Gastroesophageal sphincter (tissue), 4 donors: ENCODE measurements around the gene RAP1A. TPM values are rescaled to one million over a fixed set of nuclear protein-coding genes. Genes with fewer than 3 reads are reported as not detected.

Experiments
- ATAC-seq: fragments of 150-250 bp; one replicate; pipeline ENCODE4 v1.9.1; 2016; ENCODE audit warnings: mild to moderate bottlenecking, moderate library complexity
- H3K27ac ChIP-seq, 4 donors: fragments of 200-600 bp; sonication (generic) in 3 of 4; 1 replicate in 3 of 4; 2 replicates in 1 of 4; pipeline ENCODE4 v1.5.1; 2016 to 2019
- H3K27me3 ChIP-seq: fragments of 200-600 bp; sonication (generic); one replicate; pipeline ENCODE4 v1.5.1; 2019
- H3K36me3 ChIP-seq, 2 donors: fragments of 200-600 bp; sonication (generic); one replicate each; pipeline ENCODE4 v1.5.1; 2019; ENCODE audit warnings: control low read depth in 1 of 2
- H3K4me1 ChIP-seq, 3 donors: fragments of 200-600 bp; sonication (generic); 1 replicate in 2 of 3; 2 replicates in 1 of 3; pipeline ENCODE4 v1.5.1; 2016 to 2019; ENCODE audit warnings: control low read depth in 2 of 3
- H3K4me3 ChIP-seq, 2 donors: fragments of 200-600 bp; sonication (generic); one replicate each; pipeline ENCODE4 v1.5.1; 2019; ENCODE audit warnings: mild to moderate bottlenecking in 1 of 2, moderate library complexity in 1 of 2
- H3K9me3 ChIP-seq, 3 donors: fragments of 200-600 bp; sonication (generic); one replicate each; pipeline ENCODE4 v1.5.1; 2017 to 2019; ENCODE audit warnings: control low read depth in 2 of 3
- EP300 ChIP-seq: sonication (generic); formaldehyde crosslinking; IDR thresholded peaks from one replicate; pipeline ENCODE4 v1.6.1; 2017; ENCODE audit warnings: antibody characterized with exemption, mild to moderate bottlenecking
- POLR2A ChIP-seq, 2 donors: fragments of 450-650 bp; IDR thresholded peaks; one replicate each; pipeline ENCODE4 v1.6.1; 2017; ENCODE audit warnings: antibody characterized with exemption in 2 of 2, mild to moderate bottlenecking in 2 of 2, moderate library complexity in 1 of 2
- POLR2AphosphoS5 ChIP-seq: sonication (generic); formaldehyde crosslinking; IDR thresholded peaks from one replicate; pipeline ENCODE4 v1.6.1; 2017; ENCODE audit warnings: antibody characterized with exemption
- WGBS, 2 donors: methylation state at CpG; one replicate each; pipeline ENCODE4 v1.1.5; 2018; ENCODE audit warnings: low coverage in 1 of 2; 5-methylcytosine and 5-hydroxymethylcytosine counted together
- total RNA-seq, 4 donors: library from RNA; depleted of rRNA; stranded (reverse); fragments of >200 nt; gene quantifications; one replicate each; pipeline ENCODE4 v1.1.0, GENCODE V29; 2016
- TF ChIP-seq, protein P1 (sequence below), 4 experiments: fragments of 200-600 bp in 2 of 4; fragments of 450-650 bp in 2 of 4; sonication (generic) in 1 of 4; IDR thresholded peaks; one replicate each; pipeline ENCODE4 v1.5.1; 2017 to 2019; ENCODE audit warnings: antibody characterized with exemption in 4 of 4, mild to moderate bottlenecking in 2 of 4, moderate library complexity in 2 of 4

The RAP1A gene
- total RNA-seq, 4 donors from 2014 or later, result 177 to 268 (median 214) TPM

DNA sequence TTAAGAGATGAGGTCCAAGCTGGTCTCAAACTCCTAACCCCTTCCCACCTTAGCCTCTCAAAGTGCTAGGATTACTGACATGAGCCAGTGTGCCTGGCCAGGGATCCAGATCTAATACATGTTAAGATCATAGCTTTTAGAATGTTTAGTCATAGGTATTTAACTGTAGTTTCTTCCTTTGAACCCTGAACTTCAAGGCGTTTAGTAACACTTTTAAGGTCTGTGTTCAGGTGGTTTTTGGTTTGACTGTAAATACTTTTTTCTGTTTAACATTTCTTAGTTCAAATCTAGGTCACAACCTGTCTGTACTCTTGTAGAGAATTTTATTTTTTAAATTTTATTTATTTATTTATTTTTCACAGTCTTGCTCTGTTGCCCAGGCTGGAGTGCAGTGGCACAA is 28.1 kb downstream of the RAP1A start:
- Histone ChIP-seq H3K4me3 (no peak overlapping the region), H3K27me3 (no peaks in the 10 kb centered on the region), H3K4me1 (peaks cover 0 to 66% (median 13%) of the 10 kb centered on the region in 3 donors), H3K27ac (no peak overlapping the region), H3K9me3 (no peaks in the 10 kb centered on the region), H3K36me3 (peaks cover 0 to 9% of the 10 kb centered on the region in 2 donors)
- WGBS, 2 donors, result 67% methylated on average over 1 of the region's 1 CpG; no CpG with 5 or more reads in 1 of the 2 donors
- TF ChIP-seq EP300, result no peak
- TF ChIP-seq, protein P1, sequence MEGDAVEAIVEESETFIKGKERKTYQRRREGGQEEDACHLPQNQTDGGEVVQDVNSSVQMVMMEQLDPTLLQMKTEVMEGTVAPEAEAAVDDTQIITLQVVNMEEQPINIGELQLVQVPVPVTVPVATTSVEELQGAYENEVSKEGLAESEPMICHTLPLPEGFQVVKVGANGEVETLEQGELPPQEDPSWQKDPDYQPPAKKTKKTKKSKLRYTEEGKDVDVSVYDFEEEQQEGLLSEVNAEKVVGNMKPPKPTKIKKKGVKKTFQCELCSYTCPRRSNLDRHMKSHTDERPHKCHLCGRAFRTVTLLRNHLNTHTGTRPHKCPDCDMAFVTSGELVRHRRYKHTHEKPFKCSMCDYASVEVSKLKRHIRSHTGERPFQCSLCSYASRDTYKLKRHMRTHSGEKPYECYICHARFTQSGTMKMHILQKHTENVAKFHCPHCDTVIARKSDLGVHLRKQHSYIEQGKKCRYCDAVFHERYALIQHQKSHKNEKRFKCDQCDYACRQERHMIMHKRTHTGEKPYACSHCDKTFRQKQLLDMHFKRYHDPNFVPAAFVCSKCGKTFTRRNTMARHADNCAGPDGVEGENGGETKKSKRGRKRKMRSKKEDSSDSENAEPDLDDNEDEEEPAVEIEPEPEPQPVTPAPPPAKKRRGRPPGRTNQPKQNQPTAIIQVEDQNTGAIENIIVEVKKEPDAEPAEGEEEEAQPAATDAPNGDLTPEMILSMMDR (IDR thresholded peaks at IDR 0.05), result no peak
- TF ChIP-seq POLR2A (IDR thresholded peaks at IDR 0.05), result no peak
- TF ChIP-seq POLR2AphosphoS5, result no peak
- ATAC-seq, result no peak

DNA sequence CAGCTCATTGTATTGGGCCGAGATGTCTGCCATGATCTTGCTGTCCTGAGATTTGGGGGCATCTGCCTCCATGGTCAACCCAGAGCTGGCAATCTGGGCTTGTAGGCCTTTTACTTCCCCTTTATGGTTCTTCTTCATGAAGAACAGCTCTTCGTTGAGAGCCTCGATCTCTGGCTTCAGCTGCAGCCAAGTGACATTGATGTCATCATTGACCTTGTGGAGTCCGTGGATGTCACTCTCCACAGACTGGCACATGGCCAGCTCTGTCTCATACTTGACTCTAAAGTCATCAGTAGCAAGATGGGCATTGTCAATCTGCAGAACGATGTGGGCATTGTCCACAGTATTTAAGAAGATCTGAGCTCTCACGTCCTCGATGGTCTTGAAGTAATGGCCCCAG is 29.2 kb downstream of the RAP1A start:
- no peaks in the 10 kb centered on the region for H3K9me3 ChIP-seq
- ATAC-seq, result no peak
- WGBS, 2 donors, result 80 to 100% methylated on average over 2 to 4 of the region's 7 CpGs
- peaks cover 0 to 6% of the 10 kb centered on the region in 2 donors for H3K36me3 ChIP-seq
- no peaks in the 10 kb centered on the region for H3K27me3 ChIP-seq
- no peak overlapping the region for H3K27ac ChIP-seq
- H3K4me3 ChIP-seq, result no peak overlapping the region
- H3K4me1 ChIP-seq, result peaks cover 0 to 77% (median 13%) of the 10 kb centered on the region in 3 donors
- TF ChIP-seq EP300, result no peak
- TF ChIP-seq, protein P1 (IDR thresholded peaks at IDR 0.05), result no peak
- no peak for TF ChIP-seq POLR2A (IDR thresholded peaks at IDR 0.05)
- TF ChIP-seq POLR2AphosphoS5, result no peak

DNA sequence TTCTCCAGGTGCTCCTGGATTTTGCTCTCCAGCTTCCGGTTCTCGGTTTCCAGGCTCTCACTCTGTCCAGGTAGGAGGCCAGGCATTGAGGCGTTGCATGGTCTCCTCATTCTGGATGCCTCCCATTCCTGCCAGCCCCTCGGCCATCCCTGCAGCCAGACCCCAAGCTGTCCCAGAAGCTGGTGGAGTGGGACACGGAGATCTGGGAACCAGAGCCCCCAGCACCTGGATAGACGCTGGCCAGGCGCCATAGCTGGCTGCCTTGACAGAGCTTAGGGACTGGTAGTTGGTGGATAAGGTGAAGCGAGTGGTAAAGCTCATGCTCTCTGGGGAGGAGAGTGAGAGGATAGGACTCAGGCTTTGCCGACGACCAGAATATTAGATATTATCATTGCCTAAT is 29.6 kb downstream of the RAP1A start:
- Histone ChIP-seq H3K27ac (no peak overlapping the region), H3K36me3 (peaks cover 0 to 5% of the 10 kb centered on the region in 2 donors), H3K4me3 (no peak overlapping the region), H3K4me1 (peaks cover 0 to 81% (median 13%) of the 10 kb centered on the region in 3 donors), H3K27me3 (no peaks in the 10 kb centered on the region), H3K9me3 (no peaks in the 10 kb centered on the region)
- ATAC-seq, result no peak
- TF ChIP-seq POLR2AphosphoS5 (no peak), POLR2A (IDR thresholded peaks at IDR 0.05) (no peak), EP300 (no peak)
- TF ChIP-seq, protein P1 (IDR thresholded peaks at IDR 0.05), result no peak
- 81 to 82% methylated on average over 4 of the region's 10 CpGs for WGBS, 2 donors

DNA sequence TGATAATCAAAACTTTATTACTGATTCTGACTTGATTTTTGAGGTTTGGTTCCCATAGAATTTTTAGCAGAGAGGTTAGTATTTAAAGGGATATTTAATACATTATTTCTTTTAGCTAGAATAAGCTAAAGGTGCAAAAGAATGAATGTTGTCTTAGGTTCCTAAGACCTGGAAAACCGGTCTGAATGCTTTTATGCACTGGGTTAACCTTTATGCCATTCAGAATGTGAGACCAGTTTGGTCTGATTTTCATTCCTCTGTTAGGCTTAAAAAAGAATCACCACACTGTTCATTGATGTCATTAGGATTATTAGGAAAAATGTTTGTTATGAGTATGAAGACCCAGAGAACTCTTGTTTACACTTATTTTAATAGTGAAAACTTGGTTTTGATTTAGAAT is 30.1 kb downstream of the RAP1A start:
- 38 to 50% methylated on average over 1 of the region's 1 CpG for WGBS, 2 donors
- Histone ChIP-seq H3K4me3 (no peak overlapping the region), H3K4me1 (peaks cover 0 to 85% (median 13%) of the 10 kb centered on the region in 3 donors), H3K27me3 (no peaks in the 10 kb centered on the region), H3K27ac (no peak overlapping the region), H3K9me3 (no peaks in the 10 kb centered on the region), H3K36me3 (peaks cover 0 to 5% of the 10 kb centered on the region in 2 donors)
- no peak for ATAC-seq
- no peak for TF ChIP-seq EP300
- no peak for TF ChIP-seq POLR2A (IDR thresholded peaks at IDR 0.05)
- TF ChIP-seq POLR2AphosphoS5, result no peak
- TF ChIP-seq, protein P1 (IDR thresholded peaks at IDR 0.05), result no peak

DNA sequence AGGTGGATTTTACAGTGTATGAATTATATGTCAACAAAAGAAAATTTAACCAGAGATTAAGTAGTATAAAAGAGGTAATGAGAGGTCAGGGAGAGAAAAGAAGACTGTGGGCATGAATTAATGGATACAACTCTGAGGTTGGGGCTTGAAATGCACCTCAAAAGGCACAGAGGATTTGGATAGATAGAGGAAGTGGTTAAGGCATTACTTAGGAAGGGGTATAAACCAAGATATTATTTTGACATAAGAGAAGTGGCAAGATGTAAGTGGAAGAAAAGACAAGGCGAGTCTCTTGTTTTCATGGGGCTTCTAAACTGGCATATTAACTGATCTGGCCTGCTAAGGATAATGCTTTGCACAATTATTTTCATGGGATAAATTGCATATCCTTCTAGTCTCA is 34.1 kb downstream of the RAP1A start:
- Histone ChIP-seq H3K9me3 (no peaks in the 10 kb centered on the region), H3K36me3 (no peaks in the 10 kb centered on the region), H3K4me3 (no peak overlapping the region), H3K27ac (peak overlapping the region in 1 of 4 donors; percentile 10), H3K27me3 (no peaks in the 10 kb centered on the region), H3K4me1 (peaks cover 4 to 85% (median 9%) of the 10 kb centered on the region in 3 donors)
- TF ChIP-seq, protein P1 (IDR thresholded peaks at IDR 0.05), result no peak
- TF ChIP-seq EP300 (no peak), POLR2A (IDR thresholded peaks at IDR 0.05) (no peak), POLR2AphosphoS5 (no peak)
- 88 to 91% methylated on average over 1 of the region's 1 CpG for WGBS, 2 donors
- ATAC-seq, result no peak
